HepG2 (cell line): Measurements from ENCODE around the gene GADD45G. TPM values are rescaled to one million over a fixed set of nuclear protein-coding genes. Genes with fewer than 3 reads are reported as not detected.

Experiments
- ATAC-seq: fragments of 200-7000 bp; cut with Tn5 transposase; 3 replicates; pipeline ENCODE4 v1.9.1; 2020; ENCODE audit warnings: mild to moderate bottlenecking, moderate library complexity
- BruUV-seq: library from RNA; stranded (reverse); fragments of 400-500 nt; replicated peaks from 2 replicates; lab custom pipeline; 2021; lab: Mats Ljungman, UMichigan
- CTCF ChIA-PET: fragments of 300-600 bp; formaldehyde crosslinking; extraction: SDS; loops from one replicate; lab custom pipeline; 2021; ENCODE audit warnings: low total read pairs, inconsistent platforms, low intra/inter-chr PET ratio; lab: Yijun Ruan, JAX
- POLR2A ChIA-PET: fragments of 350-600 bp; sonication (Branson Sonifier 250); formaldehyde crosslinking; loops from one replicate; lab custom pipeline; 2020; ENCODE audit warnings: antibody characterized with exemption, inconsistent platforms; lab: Yijun Ruan, JAX
- DNase-seq: peaks from one replicate; pipeline ENCODE4 v3.0.0-alpha.2; 2015; ENCODE audit warnings: low spot score
- FAIRE-seq: peaks from 3 replicates; lab custom pipeline; 2011; peaks lifted over from hg19 to GRCh38; lab: Jason Lieb, UNC
- H2AFZ ChIP-seq: one replicate; pipeline ENCODE4 v1.6.1; 2011; ENCODE audit warnings: low read length, inconsistent platforms
- H3K27ac ChIP-seq: fragments of 300-600 bp; 3 replicates; pipeline ENCODE4 v1.8.0; 2011; ENCODE audit warnings: mixed run types, mild to moderate bottlenecking, mixed read lengths, low read length, inconsistent platforms; ENCODE audit not compliant: insufficient read depth; ENCODE audit errors: extremely low read length
- H3K27me3 ChIP-seq, 2 experiments: fragments of 200-600 bp in 1 of 2; 2 replicates in 1 of 2; 3 replicates in 1 of 2; pipeline versions ENCODE4 v1.6.0 to v1.8.0; 2011; ENCODE audit warnings: low read length in 2 of 2, mild to moderate bottlenecking in 2 of 2, moderate library complexity in 2 of 2, inconsistent platforms in 1 of 2; ENCODE audit not compliant: insufficient read depth in 2 of 2, control insufficient read depth in 1 of 2
- H3K36me3 ChIP-seq, 2 experiments: fragments of 200-600 bp in 1 of 2; replicated peaks in 1 of 2; 2 replicates in 1 of 2; 3 replicates in 1 of 2; pipeline versions ENCODE4 v1.5.1 to v1.8.0; 2011; ENCODE audit warnings: low read length in 2 of 2, inconsistent platforms in 1 of 2; ENCODE audit not compliant: insufficient read depth in 2 of 2, control insufficient read depth in 1 of 2
- H3K4me1 ChIP-seq: 2 replicates; pipeline ENCODE4 v1.5.1; 2012; ENCODE audit warnings: low read length, inconsistent platforms; ENCODE audit not compliant: insufficient read depth
- H3K4me2 ChIP-seq: 2 replicates; pipeline ENCODE4 v1.6.0; 2011; ENCODE audit warnings: low read depth, low read length, inconsistent platforms
- H3K4me3 ChIP-seq, 3 experiments: fragments of 200-600 bp in 1 of 3; sonication (generic), shearing (Covaris generic) in 1 of 3; replicated peaks in 1 of 3; 2 replicates each; pipeline ENCODE4 v1.5.1; 2011 to 2016; ENCODE audit warnings: low read length in 3 of 3, inconsistent platforms in 2 of 3, low read depth in 2 of 3, mild to moderate bottlenecking in 2 of 3, control low read depth in 1 of 3, mixed read lengths in 1 of 3; ENCODE audit not compliant: insufficient read depth in 1 of 3
- H3K79me2 ChIP-seq: one replicate; pipeline ENCODE4 v1.6.1; 2011; ENCODE audit warnings: low read length, inconsistent platforms; ENCODE audit not compliant: insufficient read depth
- H3K9ac ChIP-seq: 2 replicates; pipeline ENCODE4 v1.6.0; 2011; ENCODE audit warnings: mild to moderate bottlenecking, low read depth, low read length, inconsistent platforms; ENCODE audit not compliant: insufficient read depth
- H3K9me3 ChIP-seq: 2 replicates; pipeline ENCODE4 v1.5.1; 2012; ENCODE audit warnings: mild to moderate bottlenecking, low read length
- H4K20me1 ChIP-seq: 2 replicates; pipeline ENCODE4 v1.6.0; 2011; ENCODE audit warnings: inconsistent platforms, mild to moderate bottlenecking, low read length, moderate library complexity; ENCODE audit not compliant: insufficient read depth
- AKAP8 ChIP-seq: sonication (generic); formaldehyde crosslinking; IDR thresholded peaks from 2 replicates; pipeline ENCODE4 v1.5.1; 2020; ENCODE audit warnings: mild to moderate bottlenecking, missing genetic modification reagents
- EED ChIP-seq: sonication (generic); formaldehyde crosslinking; IDR thresholded peaks from 2 replicates; pipeline ENCODE4 v1.5.0; 2020; ENCODE audit warnings: mild to moderate bottlenecking, missing genetic modification reagents
- GTF3A ChIP-seq: sonication (generic); formaldehyde crosslinking; conservative IDR thresholded peaks from 2 replicates; pipeline ENCODE4 v1.4.0; 2020; ENCODE audit warnings: mild to moderate bottlenecking, missing genetic modification reagents
- MIXL1 ChIP-seq: IDR thresholded peaks from 2 replicates; pipeline ENCODE4 v1.6.1; 2016
- NFRKB ChIP-seq: fragments of 450-650 bp; IDR thresholded peaks from 2 replicates; pipeline ENCODE4 v1.6.1; 2017
- NR2F2 ChIP-seq: IDR thresholded peaks from 2 replicates; pipeline ENCODE4 v1.6.1; 2012; ENCODE audit warnings: low read depth, inconsistent platforms, borderline replicate concordance
- PHF5A ChIP-seq: IDR thresholded peaks from one replicate; pipeline ENCODE4 v1.6.1; 2018; ENCODE audit warnings: low read depth, missing genetic modification reagents; ENCODE audit not compliant: unreplicated experiment
- PRDM10 ChIP-seq: sonication (generic); formaldehyde crosslinking; IDR thresholded peaks from 2 replicates; pipeline ENCODE4 v1.4.0; 2020; ENCODE audit warnings: low read depth, missing genetic modification reagents
- TIGD3 ChIP-seq: sonication (generic); formaldehyde crosslinking; IDR thresholded peaks from 2 replicates; pipeline ENCODE4 v1.5.1; 2020; ENCODE audit warnings: mild to moderate bottlenecking, missing genetic modification reagents, borderline replicate concordance
- ZNF207 ChIP-seq: fragments of 450-650 bp; IDR thresholded peaks from 2 replicates; pipeline ENCODE4 v1.6.1; 2016; ENCODE audit warnings: antibody characterized with exemption, borderline replicate concordance
- ZNF672 ChIP-seq: sonication (generic); formaldehyde crosslinking; IDR thresholded peaks from 2 replicates; pipeline ENCODE4 v1.8.1; 2022; ENCODE audit warnings: missing genetic modification reagents
- WGBS: methylation state at CpG from one replicate; pipeline ENCODE4 v1.1.6; 2017; ENCODE audit warnings: low lambda C conversion rate; 5-methylcytosine and 5-hydroxymethylcytosine counted together
- in situ Hi-C: cut with HindIII; loops from 2 replicates; pipeline ENCODE4 v1.10.0; 2017; ENCODE audit warnings: low pct_unique_long_range_greater_than_20kb; ENCODE audit not compliant: extremely low pct_ligation_motif_present
- intact Hi-C: fragments of 100-400 bp; cut with micrococcal nuclease; formaldehyde crosslinking; loops from one replicate; pipeline ENCODE4 v1.10.0; 2022; ENCODE audit not compliant: unreplicated experiment
- polyA plus RNA-seq, 8 experiments: library from polyadenylated mRNA; depleted of rRNA in 3 of 8; stranded (reverse) in 7 of 8; unstranded in 1 of 8; fragments of >200 nt; fragmentation: Illumina TruSeq in 4 of 8; extraction: Trizol in 4 of 8; gene quantifications; 2 replicates each; pipeline versions ENCODE4 v1.2.1 to v1.2.3, GENCODE V29; 2011 to 2016; ENCODE audit warnings: low read depth in 4 of 8, missing spikeins in 1 of 8, mixed read lengths in 1 of 8; ENCODE audit not compliant: insufficient read depth in 1 of 8
- total RNA-seq, 5 experiments: library from RNA; depleted of rRNA; stranded (reverse); fragments of >200 nt; fragmentation: Illumina TruSeq; extraction: Trizol; gene quantifications; 2 replicates each; pipeline ENCODE4 v1.2.3, GENCODE V29; 2016; ENCODE audit warnings: low read depth in 1 of 5

Gene GADD45G
- total and polyA plus RNA-seq, 2 of the 13 experiments (the other 11 are each of a cell fraction or from before 2014, with no cell fraction given) = not detected

GRCh38 chr9:89647366-89648128, 42.7 kb downstream of the GADD45G start:
- H2AFZ ChIP-seq = no peak overlapping the region
- in situ Hi-C loops = no loop called here
- H3K4me2 ChIP-seq = 0 out of 2 replicates have a peak overlapping the region, but pooled peaks have one; percentile 5
- H3K4me1 ChIP-seq = peaks cover 36% of the 10 kb centered on the region
- H3K9ac ChIP-seq = no peak overlapping the region
- POLR2A ChIA-PET = interaction anchor here (0.7 to 1.5 kb wide), 2 partner anchors 11 to 21 kb away, joined by 3 to 4 read pairs; no protein-coding TSS in a partner anchor
- ATAC-seq (peak; percentile 61), FAIRE-seq (peak; percentile 8), DNase-seq (no peak)
- intact Hi-C loops = no loop called here
- no peak overlapping the region for H3K27ac ChIP-seq
- TF ChIP-seq GTF3A (CRISPR knock-in tag) = no peak
- TF ChIP-seq MIXL1 (CRISPR knock-in tag) = no peak
- TF ChIP-seq AKAP8 (CRISPR knock-in tag) = no peak
- TF ChIP-seq TIGD3 = 0 out of 2 replicates have a peak, but pooled peaks have one; percentile 19
- TF ChIP-seq PHF5A (CRISPR knock-in tag) = no peak
- TF ChIP-seq EED (CRISPR knock-in tag) = peak; percentile 12; the same call in 1 of the 2 replicates
- TF ChIP-seq PRDM10 (CRISPR knock-in tag) = peak; percentile 68
- TF ChIP-seq NFRKB = no peak
- TF ChIP-seq ZNF207 = no peak
- TF ChIP-seq NR2F2 = no peak
- TF ChIP-seq ZNF672 (CRISPR knock-in tag) = no peak
- H3K9me3 ChIP-seq = no peaks in the 10 kb centered on the region
- H3K36me3 ChIP-seq = no peaks in the 10 kb centered on the region
- CTCF ChIA-PET = no interaction called here
- BruUV-seq = no TSS peak
- H3K4me3 ChIP-seq = no peak overlapping the region
- no peaks in the 10 kb centered on the region for H4K20me1 ChIP-seq
- peaks cover 0 to 15% of the 10 kb centered on the region in 2 experiments; a peak in 4 of 5 replicates for H3K27me3 ChIP-seq
- H3K79me2 ChIP-seq = no peaks in the 10 kb centered on the region
- 54% methylated on average over 11 of the region's 15 CpGs for WGBS
